MM.1S (cell line): ENCODE results near the gene ZNF219.

Source experiments
- DNase-seq: peaks from one replicate; pipeline ENCODE4 v3.0.0-alpha.2; 2015
- H2AFZ ChIP-seq: fragments of 300-600 bp; sonication (generic); 2 replicates; pipeline ENCODE4 v1.6.0; 2016; ENCODE audit warnings: antibody characterized with exemption, low read length
- H3F3A ChIP-seq: fragments of 300-600 bp; sonication (generic); 2 replicates; pipeline ENCODE4 v1.6.1; 2016; ENCODE audit warnings: mild to moderate bottlenecking, antibody characterized with exemption, low read length, moderate library complexity, mixed read lengths; ENCODE audit not compliant: insufficient read depth
- H3K27ac ChIP-seq: fragments of 300-600 bp; sonication (generic); 2 replicates; pipeline ENCODE4 v1.5.1; 2016; ENCODE audit warnings: mild to moderate bottlenecking, low read length
- H3K27me3 ChIP-seq: fragments of 300-600 bp; sonication (generic); replicated peaks from 2 replicates; pipeline ENCODE4 v1.6.0; 2016; ENCODE audit warnings: low read length; ENCODE audit not compliant: insufficient read depth
- H3K36me3 ChIP-seq: fragments of 300-600 bp; sonication (generic); replicated peaks from 2 replicates; pipeline ENCODE4 v1.6.1; 2016; ENCODE audit warnings: mild to moderate bottlenecking, low read length, mixed read lengths; ENCODE audit not compliant: insufficient read depth
- H3K4me1 ChIP-seq: fragments of 300-600 bp; sonication (generic); 2 replicates; pipeline ENCODE4 v1.6.1; 2016; ENCODE audit warnings: low read length, mixed read lengths
- H3K4me2 ChIP-seq: fragments of 300-600 bp; sonication (generic); 2 replicates; pipeline ENCODE4 v1.6.0; 2016; ENCODE audit warnings: low read depth, low read length
- H3K4me3 ChIP-seq: fragments of 300-600 bp; sonication (generic); 2 replicates; pipeline ENCODE4 v1.5.1; 2016; ENCODE audit warnings: low read length, mixed read lengths
- H3K79me2 ChIP-seq: fragments of 300-600 bp; sonication (generic); 2 replicates; pipeline ENCODE4 v1.6.1; 2016; ENCODE audit warnings: mixed run types, low read length, mixed read lengths
- H3K9ac ChIP-seq: fragments of 300-600 bp; sonication (generic); 2 replicates; pipeline ENCODE4 v1.6.1; 2016; ENCODE audit warnings: low read length, mixed read lengths
- H3K9me2 ChIP-seq: fragments of 300-600 bp; sonication (generic); replicated peaks from 2 replicates; pipeline ENCODE4 v1.6.1; 2016; ENCODE audit warnings: mild to moderate bottlenecking, low read length, mixed read lengths; ENCODE audit not compliant: insufficient read depth
- H3K9me3 ChIP-seq: fragments of 300-600 bp; sonication (generic); replicated peaks from 2 replicates; pipeline ENCODE4 v1.6.1; 2016; ENCODE audit warnings: mild to moderate bottlenecking, low read length, mixed read lengths; ENCODE audit not compliant: insufficient read depth
- H4K20me1 ChIP-seq: fragments of 300-600 bp; sonication (generic); 2 replicates; pipeline ENCODE4 v1.6.1; 2016; ENCODE audit warnings: mild to moderate bottlenecking, low read length, moderate library complexity, mixed read lengths; ENCODE audit not compliant: insufficient read depth
- CTCF ChIP-seq: fragments of 300-600 bp; sonication (generic); IDR thresholded peaks from 2 replicates; pipeline ENCODE4 v1.5.1; 2016; ENCODE audit warnings: antibody characterized with exemption, low read length, mixed read lengths
- EZH2 ChIP-seq: fragments of 300-600 bp; sonication (generic); optimal IDR thresholded peaks from 2 replicates; pipeline ENCODE3; 2017; ENCODE audit warnings: low read depth, mild to moderate bottlenecking, antibody characterized with exemption, low read length, mixed read lengths
- EZH2phosphoT487 ChIP-seq: fragments of 300-600 bp; sonication (generic); IDR thresholded peaks from 2 replicates; pipeline ENCODE4 v1.6.1; 2018; ENCODE audit warnings: antibody characterized with exemption, low read length

The ZNF219 gene

GRCh38 chr14:21070610-21071224 is 27.7 kb downstream of the ZNF219 start:
- TF ChIP-seq EZH2phosphoT487 (no peak), CTCF (no peak), EZH2 (no peak)
- no peaks in the 10 kb centered on the region for H3K9me3 ChIP-seq
- H3K4me2 ChIP-seq, result peak overlapping the region; percentile 95
- H3K9ac ChIP-seq, result peak overlapping the region; percentile 33; the same call in 1 of the 2 replicates
- no peaks in the 10 kb centered on the region for H3K79me2 ChIP-seq
- H3K4me3 ChIP-seq, result peak overlapping the region; percentile 75
- peaks cover 11% of the 10 kb centered on the region for H3K27me3 ChIP-seq
- H3F3A ChIP-seq, result peaks cover 6% of the 10 kb centered on the region; the same call in 1 of the 2 replicates
- peak overlapping the region; percentile 32; the same call in 1 of the 2 replicates for H3K27ac ChIP-seq
- no peaks in the 10 kb centered on the region for H3K36me3 ChIP-seq
- no peaks in the 10 kb centered on the region for H3K4me1 ChIP-seq
- H3K9me2 ChIP-seq, result no peaks in the 10 kb centered on the region
- DNase-seq, result no peak
- peak overlapping the region; percentile 56 for H2AFZ ChIP-seq
- no peaks in the 10 kb centered on the region for H4K20me1 ChIP-seq

GRCh38 chr14:21070083-21070609 is 28.3 kb downstream of the ZNF219 start, which contains the start of gene ARHGEF40:
ARHGEF40 (plus strand) TSS chr14:21070304; CDS start chr14:21070397, 93 bp downstream.
- H3K9ac ChIP-seq, result peak within 1 kb of the TSS; percentile 33; the same call in 1 of the 2 replicates
- DNase-seq, result peak; percentile 13
- no peaks in the 10 kb centered on the region for H3K9me3 ChIP-seq
- no peaks in the 10 kb centered on the region for H3K4me1 ChIP-seq
- peak within 1 kb of the TSS; percentile 32; the same call in 1 of the 2 replicates for H3K27ac ChIP-seq
- H3K4me3 ChIP-seq, result peak within 1 kb of the TSS; percentile 75
- TF ChIP-seq EZH2phosphoT487, result no peak
- no peak for TF ChIP-seq EZH2
- no peak for TF ChIP-seq CTCF
- no peaks in the 10 kb centered on the region for H3K9me2 ChIP-seq
- H2AFZ ChIP-seq, result peak within 1 kb of the TSS; percentile 56
- peaks cover 6% of the 10 kb centered on the region; the same call in 1 of the 2 replicates for H3F3A ChIP-seq
- no peaks in the 10 kb centered on the region for H3K36me3 ChIP-seq
- peaks cover 11% of the 10 kb centered on the region for H3K27me3 ChIP-seq
- peak within 1 kb of the TSS; percentile 95 for H3K4me2 ChIP-seq
- no peaks in the 10 kb centered on the region for H3K79me2 ChIP-seq
- H4K20me1 ChIP-seq, result no peaks in the 10 kb centered on the region

GRCh38 chr14:21069388-21070082 is 28.9 kb downstream of the ZNF219 start:
- Histone ChIP-seq H3K9me3 (no peaks in the 10 kb centered on the region), H3K79me2 (no peaks in the 10 kb centered on the region), H3K27me3 (peaks cover 11% of the 10 kb centered on the region), H3F3A (peaks cover 6% of the 10 kb centered on the region; the same call in 1 of the 2 replicates), H3K9me2 (no peaks in the 10 kb centered on the region), H3K4me3 (peak overlapping the region; percentile 54), H3K9ac (no peak overlapping the region; the same call in 1 of the 2 replicates), H3K4me1 (no peaks in the 10 kb centered on the region), H3K4me2 (peak overlapping the region; percentile 69), H4K20me1 (no peaks in the 10 kb centered on the region), H3K36me3 (no peaks in the 10 kb centered on the region), H2AFZ (0 out of 2 replicates have a peak overlapping the region, but pooled peaks have one; percentile 31), H3K27ac (no peak overlapping the region)
- TF ChIP-seq CTCF, result no peak
- no peak for TF ChIP-seq EZH2
- TF ChIP-seq EZH2phosphoT487, result no peak
- DNase-seq, result no peak
